GM20000 (cell line): ENCODE measurements around the gene PRELID2.

Experiments
- DNase-seq: peaks from one replicate; pipeline ENCODE4 v3.0.0; 2012; ENCODE audit warnings: low spot score
- CTCF ChIP-seq: IDR thresholded peaks from 2 replicates; pipeline ENCODE4 v1.5.1; 2012; ENCODE audit warnings: mild to moderate bottlenecking, control low read depth; ENCODE audit errors: extremely low read depth, missing control alignments

The PRELID2 gene

DNA sequence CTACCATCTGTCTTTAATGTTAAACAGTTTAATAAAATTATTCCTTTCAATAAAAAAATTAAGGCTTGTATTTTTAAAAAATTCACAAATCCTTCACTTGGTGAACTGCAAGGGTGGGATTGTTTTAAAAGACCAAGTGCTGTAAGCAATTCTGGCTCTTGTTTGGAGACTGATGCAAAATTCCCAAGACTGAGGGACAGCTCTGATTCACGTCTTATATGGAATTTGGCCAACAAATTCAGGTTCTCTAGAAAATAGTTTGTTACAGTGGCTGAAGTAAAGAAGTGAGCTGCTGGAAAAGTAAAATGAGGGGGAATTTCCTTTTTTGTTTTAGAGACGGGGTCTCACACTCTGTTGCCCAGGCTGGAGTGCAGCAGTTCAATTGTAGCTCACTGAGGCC is 58.3 kb downstream of the PRELID2 start:
- no peak for TF ChIP-seq CTCF
- DNase-seq: no peak

DNA sequence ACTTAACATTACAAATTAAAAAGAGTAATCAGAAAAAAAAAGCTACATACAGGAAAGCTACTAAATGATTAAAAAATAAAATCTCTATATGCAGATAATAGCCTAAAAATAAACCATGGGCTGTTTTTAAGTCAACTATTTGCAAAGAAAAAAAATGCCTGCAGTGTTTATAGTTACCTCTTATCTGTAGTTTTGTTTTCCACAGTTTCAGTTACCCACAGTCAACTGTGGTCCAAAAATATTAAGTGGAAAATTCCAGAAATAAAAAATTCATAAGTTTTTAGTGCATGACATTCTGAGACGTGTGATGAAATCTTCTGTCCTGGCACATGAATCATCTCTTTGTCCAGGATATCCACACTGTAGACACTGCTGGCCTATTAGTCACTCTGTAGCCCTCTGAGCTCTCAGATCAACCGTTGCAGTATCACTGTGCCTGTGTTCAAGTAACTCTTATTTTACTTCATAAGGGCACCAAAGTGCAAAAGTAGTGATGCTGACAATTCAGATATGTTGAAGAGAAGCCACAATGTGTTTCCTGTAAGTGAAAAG is 59.2 kb downstream of the PRELID2 start:
- TF ChIP-seq CTCF: no peak
- DNase-seq: no peak

GRCh38 chr5:145775411-145775810 is 59.7 kb downstream of the PRELID2 start:
- DNase-seq: no peak
- no peak for TF ChIP-seq CTCF

DNA sequence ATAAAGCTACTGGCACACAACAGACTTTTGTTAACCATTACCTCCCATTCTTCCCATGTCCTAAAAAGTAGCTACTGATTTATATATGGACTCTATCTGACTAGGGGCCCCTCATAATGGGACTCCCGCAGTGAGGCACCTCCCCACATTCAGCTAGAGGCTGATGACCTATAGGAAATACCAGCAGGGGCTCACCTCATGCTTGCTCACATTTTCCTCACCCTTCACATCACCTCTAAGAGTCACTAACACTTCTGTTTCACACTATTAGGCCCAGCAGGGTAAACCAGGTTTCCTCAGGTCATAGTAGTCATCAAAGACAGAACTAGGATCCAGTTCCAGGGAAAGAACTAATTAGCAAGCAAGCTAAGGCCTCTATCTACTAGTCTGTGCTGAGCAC is 60.7 kb downstream of the PRELID2 start:
- TF ChIP-seq CTCF: no peak

GRCh38 chr5:145772466-145772865 is 62.7 kb downstream of the PRELID2 start:
- DNase-seq: no peak
- TF ChIP-seq CTCF: no peak

More for the DNA sequence above, 60.7 kb downstream of the PRELID2 start:
- DNase-seq: no peak

DNA sequence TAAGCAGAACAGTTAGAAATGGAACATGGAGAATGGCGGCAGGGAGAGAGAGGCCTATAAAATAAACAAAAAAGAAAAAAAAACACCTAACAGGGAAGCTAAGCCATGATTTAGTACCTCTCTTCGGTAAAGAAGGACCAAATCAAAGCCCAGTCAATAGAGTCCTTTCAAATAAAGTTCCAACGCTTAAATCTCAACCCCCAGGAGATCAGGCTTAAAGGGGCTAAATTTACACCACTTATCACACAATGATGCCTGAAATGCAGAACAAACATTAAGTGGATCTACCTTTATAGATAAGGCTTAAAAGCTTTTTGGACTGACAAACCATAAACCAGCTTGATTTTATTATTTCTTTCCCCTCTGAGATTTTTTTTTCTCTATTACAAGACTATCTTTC is 66.3 kb downstream of the PRELID2 start:
- DNase-seq: no peak
- TF ChIP-seq CTCF: no peak

- TF ChIP-seq CTCF: no peak
- no peak for DNase-seq
Observed at GRCh38 chr5:145764325-145764724, 70.8 kb downstream of the PRELID2 start.
